GM23338 (cell line): ENCODE data around the gene SNAPC3.

Experiments
- EZH2 ChIP-seq: fragments of 200-600 bp; sonication (generic); IDR thresholded peaks from one replicate; pipeline ENCODE4 v1.8.0; 2017; ENCODE audit warnings: antibody characterized with exemption, mild to moderate bottlenecking, low read depth; ENCODE audit not compliant: unreplicated experiment
- EZH2phosphoT487 ChIP-seq: fragments of 200-600 bp; sonication (generic); IDR thresholded peaks from one replicate; pipeline ENCODE4 v1.8.1; 2018; ENCODE audit warnings: antibody characterized with exemption; ENCODE audit not compliant: unreplicated experiment
- TF ChIP-seq, protein P1 (sequence below), 2 experiments: fragments of 200-600 bp in 1 of 2; sonication (generic) in 1 of 2; conservative IDR thresholded peaks; 2 replicates each; pipeline versions ENCODE4 v1.5.1 to v1.6.1; 2016 to 2017; ENCODE audit warnings: antibody characterized with exemption in 2 of 2, low read depth in 2 of 2, mild to moderate bottlenecking in 2 of 2, moderate library complexity in 1 of 2
- TF ChIP-seq, protein P2 (sequence below): IDR thresholded peaks from one replicate; pipeline ENCODE4 v1.6.1; 2018; ENCODE audit warnings: antibody characterized with exemption; ENCODE audit not compliant: unreplicated experiment

DNA sequence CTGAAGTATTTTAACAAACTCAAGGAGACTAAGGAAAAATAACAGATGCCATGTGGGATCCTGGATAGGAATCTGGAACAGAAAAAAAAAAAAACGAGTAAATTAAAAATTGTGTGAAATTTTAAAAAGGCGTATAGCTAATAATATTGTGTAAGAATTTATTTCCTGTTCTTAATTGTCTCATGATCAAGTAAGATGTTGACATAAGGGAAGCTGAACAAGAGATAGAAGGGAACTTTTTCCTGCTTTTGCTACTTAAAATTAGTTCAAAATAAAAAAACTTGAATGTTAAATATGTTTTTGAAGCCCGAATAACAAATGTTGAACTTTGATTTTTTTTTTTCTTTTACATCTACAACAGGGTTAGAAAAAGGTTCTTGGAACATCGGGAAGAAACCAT, 10.5 kb downstream of the SNAPC3 start:
- TF ChIP-seq, protein P1, sequence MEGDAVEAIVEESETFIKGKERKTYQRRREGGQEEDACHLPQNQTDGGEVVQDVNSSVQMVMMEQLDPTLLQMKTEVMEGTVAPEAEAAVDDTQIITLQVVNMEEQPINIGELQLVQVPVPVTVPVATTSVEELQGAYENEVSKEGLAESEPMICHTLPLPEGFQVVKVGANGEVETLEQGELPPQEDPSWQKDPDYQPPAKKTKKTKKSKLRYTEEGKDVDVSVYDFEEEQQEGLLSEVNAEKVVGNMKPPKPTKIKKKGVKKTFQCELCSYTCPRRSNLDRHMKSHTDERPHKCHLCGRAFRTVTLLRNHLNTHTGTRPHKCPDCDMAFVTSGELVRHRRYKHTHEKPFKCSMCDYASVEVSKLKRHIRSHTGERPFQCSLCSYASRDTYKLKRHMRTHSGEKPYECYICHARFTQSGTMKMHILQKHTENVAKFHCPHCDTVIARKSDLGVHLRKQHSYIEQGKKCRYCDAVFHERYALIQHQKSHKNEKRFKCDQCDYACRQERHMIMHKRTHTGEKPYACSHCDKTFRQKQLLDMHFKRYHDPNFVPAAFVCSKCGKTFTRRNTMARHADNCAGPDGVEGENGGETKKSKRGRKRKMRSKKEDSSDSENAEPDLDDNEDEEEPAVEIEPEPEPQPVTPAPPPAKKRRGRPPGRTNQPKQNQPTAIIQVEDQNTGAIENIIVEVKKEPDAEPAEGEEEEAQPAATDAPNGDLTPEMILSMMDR (conservative IDR thresholded peaks at IDR 0.05; ENCODE audit: low read depth in 2 of 2) = no peak
- TF ChIP-seq, protein P2, sequence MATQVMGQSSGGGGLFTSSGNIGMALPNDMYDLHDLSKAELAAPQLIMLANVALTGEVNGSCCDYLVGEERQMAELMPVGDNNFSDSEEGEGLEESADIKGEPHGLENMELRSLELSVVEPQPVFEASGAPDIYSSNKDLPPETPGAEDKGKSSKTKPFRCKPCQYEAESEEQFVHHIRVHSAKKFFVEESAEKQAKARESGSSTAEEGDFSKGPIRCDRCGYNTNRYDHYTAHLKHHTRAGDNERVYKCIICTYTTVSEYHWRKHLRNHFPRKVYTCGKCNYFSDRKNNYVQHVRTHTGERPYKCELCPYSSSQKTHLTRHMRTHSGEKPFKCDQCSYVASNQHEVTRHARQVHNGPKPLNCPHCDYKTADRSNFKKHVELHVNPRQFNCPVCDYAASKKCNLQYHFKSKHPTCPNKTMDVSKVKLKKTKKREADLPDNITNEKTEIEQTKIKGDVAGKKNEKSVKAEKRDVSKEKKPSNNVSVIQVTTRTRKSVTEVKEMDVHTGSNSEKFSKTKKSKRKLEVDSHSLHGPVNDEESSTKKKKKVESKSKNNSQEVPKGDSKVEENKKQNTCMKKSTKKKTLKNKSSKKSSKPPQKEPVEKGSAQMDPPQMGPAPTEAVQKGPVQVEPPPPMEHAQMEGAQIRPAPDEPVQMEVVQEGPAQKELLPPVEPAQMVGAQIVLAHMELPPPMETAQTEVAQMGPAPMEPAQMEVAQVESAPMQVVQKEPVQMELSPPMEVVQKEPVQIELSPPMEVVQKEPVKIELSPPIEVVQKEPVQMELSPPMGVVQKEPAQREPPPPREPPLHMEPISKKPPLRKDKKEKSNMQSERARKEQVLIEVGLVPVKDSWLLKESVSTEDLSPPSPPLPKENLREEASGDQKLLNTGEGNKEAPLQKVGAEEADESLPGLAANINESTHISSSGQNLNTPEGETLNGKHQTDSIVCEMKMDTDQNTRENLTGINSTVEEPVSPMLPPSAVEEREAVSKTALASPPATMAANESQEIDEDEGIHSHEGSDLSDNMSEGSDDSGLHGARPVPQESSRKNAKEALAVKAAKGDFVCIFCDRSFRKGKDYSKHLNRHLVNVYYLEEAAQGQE = no peak
- TF ChIP-seq EZH2phosphoT487 = no peak
- no peak for TF ChIP-seq EZH2
